ENCODE measurements around the gene TMED9.
"Not testable (repeated sequence)": the region's sequence is repeated elsewhere in the genome, so short reads cannot be mapped to it uniquely, and the experiment has no call there.

GRCh38 chr5:177630186-177630585, 38.2 kb downstream of the TMED9 start:
- TF ChIP-seq CTCF, POLR2A (IDR thresholded peaks at IDR 0.05): not testable (repeated sequence)
